ENCODE data around the gene NKD2. TPM values are rescaled to one million over a fixed set of nuclear protein-coding genes. Genes with fewer than 3 reads are reported as not detected.

Gene NKD2
- total RNA-seq, 1 experiment from 2014 or later = 0.21 TPM

DNA sequence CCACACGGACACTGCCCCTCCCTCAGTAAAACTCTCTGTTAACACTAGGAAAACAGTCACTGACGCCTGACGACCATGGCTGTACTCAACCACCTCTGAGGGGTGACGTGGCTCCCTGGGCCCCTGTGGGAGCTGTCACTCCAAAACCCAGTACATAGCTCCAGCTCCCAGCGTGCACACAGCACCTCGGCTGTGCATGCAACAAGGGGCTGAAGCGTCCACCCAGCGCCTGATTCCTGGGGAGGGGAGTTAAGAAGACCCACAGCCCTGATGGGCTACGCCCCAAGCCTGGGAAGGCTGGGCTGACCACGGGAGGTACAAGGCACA lies 66.9 kb downstream of the NKD2 start:
- no peaks in the 10 kb centered on the region for H3K27me3 Mint-ChIP-seq (ENCODE audit: insufficient read depth, unreplicated experiment)
- BruUV-seq (replicated peaks) = no TSS peak
- no peaks in the 10 kb centered on the region for H3K4me1 Mint-ChIP-seq (ENCODE audit: insufficient read depth, unreplicated experiment)
- ChIA-PET POLR2A (no interaction called here), CTCF (no interaction called here)
- H3K9me3 Mint-ChIP-seq (ENCODE audit: unreplicated experiment) = no peaks in the 10 kb centered on the region
- no peak overlapping the region for H3K4me3 Mint-ChIP-seq (ENCODE audit: unreplicated experiment)
- intact Hi-C loops (cut with micrococcal nuclease) = no loop called here
- TF ChIP-seq, protein P1, sequence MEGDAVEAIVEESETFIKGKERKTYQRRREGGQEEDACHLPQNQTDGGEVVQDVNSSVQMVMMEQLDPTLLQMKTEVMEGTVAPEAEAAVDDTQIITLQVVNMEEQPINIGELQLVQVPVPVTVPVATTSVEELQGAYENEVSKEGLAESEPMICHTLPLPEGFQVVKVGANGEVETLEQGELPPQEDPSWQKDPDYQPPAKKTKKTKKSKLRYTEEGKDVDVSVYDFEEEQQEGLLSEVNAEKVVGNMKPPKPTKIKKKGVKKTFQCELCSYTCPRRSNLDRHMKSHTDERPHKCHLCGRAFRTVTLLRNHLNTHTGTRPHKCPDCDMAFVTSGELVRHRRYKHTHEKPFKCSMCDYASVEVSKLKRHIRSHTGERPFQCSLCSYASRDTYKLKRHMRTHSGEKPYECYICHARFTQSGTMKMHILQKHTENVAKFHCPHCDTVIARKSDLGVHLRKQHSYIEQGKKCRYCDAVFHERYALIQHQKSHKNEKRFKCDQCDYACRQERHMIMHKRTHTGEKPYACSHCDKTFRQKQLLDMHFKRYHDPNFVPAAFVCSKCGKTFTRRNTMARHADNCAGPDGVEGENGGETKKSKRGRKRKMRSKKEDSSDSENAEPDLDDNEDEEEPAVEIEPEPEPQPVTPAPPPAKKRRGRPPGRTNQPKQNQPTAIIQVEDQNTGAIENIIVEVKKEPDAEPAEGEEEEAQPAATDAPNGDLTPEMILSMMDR (IDR thresholded peaks at IDR 0.05; ENCODE audit: unreplicated experiment) = no peak
- H3K27ac Mint-ChIP-seq (ENCODE audit: low read depth, unreplicated experiment) = no peak overlapping the region
- H3K36me3 Mint-ChIP-seq (ENCODE audit: insufficient read depth, unreplicated experiment) = peaks cover 6% of the 10 kb centered on the region
- no peak for DNase-seq (ENCODE audit: unreplicated experiment)

DNA sequence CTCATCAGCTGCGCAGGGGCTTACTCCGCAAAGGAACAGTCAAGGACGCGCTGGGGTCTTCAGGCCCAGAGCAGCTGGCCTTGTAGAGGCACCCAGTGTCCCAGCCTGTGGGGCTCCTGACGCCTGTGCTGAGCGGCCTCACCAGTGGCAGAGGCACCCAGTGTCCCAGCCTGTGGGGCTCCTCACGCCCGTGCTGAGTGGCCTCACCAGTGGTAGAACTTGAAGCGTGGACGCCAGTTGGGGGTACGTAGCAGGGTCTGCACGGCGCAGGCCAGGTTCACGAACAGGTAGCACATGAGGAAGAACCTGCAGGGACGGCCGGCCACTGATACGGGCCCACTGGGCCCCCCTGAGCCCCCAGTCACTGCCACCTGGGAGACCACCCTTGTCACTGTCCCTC lies 67.3 kb downstream of the NKD2 start:
- no peak overlapping the region for H3K4me3 Mint-ChIP-seq (ENCODE audit: unreplicated experiment)
- BruUV-seq (replicated peaks) = no TSS peak
- peaks cover 6% of the 10 kb centered on the region for H3K36me3 Mint-ChIP-seq (ENCODE audit: insufficient read depth, unreplicated experiment)
- no peak for DNase-seq (ENCODE audit: unreplicated experiment)
- no peaks in the 10 kb centered on the region for H3K4me1 Mint-ChIP-seq (ENCODE audit: insufficient read depth, unreplicated experiment)
- TF ChIP-seq, protein P1 (IDR thresholded peaks at IDR 0.05; ENCODE audit: unreplicated experiment) = no peak
- ChIA-PET POLR2A (no interaction called here), CTCF (no interaction called here)
- intact Hi-C loops (cut with micrococcal nuclease) = no loop called here
- H3K9me3 Mint-ChIP-seq (ENCODE audit: unreplicated experiment) = no peaks in the 10 kb centered on the region
- H3K27me3 Mint-ChIP-seq (ENCODE audit: insufficient read depth, unreplicated experiment) = no peaks in the 10 kb centered on the region
- H3K27ac Mint-ChIP-seq (ENCODE audit: low read depth, unreplicated experiment) = no peak overlapping the region

DNA sequence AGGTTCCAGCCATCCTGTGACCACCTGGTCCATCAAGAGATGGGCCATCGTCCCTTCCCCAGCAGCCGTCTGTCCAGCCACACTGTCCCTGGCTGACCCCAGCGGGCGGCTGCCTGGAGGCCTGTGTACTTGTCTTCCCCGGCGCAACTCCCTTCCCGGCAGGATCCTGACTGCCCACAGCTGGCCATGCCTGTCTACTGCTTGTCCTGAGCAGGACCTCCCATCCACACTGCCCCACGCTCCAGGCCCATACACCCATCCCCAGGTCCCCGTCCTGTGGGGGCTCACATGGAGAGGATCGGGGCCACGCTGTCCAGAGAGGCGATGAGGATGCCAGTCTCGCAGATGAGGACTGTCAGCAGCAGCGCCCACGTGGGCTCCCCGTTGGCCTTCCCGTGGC lies 67.8 kb downstream of the NKD2 start:
- no TSS peak for BruUV-seq (replicated peaks)
- POLR2A ChIA-PET = no interaction called here

DNA sequence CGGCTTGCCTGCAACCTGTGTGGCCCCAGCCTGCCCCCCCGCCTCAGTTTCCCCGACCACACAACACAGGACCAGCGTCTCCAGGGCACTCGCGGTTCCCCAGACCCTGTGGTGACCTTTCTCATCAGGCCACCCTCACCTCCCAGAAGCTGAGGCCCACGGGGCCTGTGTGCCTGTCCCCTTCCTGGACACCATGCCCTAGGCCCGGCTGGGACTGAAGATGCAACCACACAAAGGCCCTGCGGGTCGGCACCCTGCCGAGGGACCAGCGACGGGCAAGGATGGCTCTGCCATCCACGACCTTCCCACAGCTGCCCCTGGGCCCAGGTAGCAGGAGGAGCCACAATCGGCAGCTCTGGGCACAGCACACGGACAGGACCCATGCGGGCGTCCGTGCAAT lies 68.4 kb downstream of the NKD2 start:
- TF ChIP-seq, protein P1 (IDR thresholded peaks at IDR 0.05; ENCODE audit: unreplicated experiment) = no peak
- Mint-ChIP-seq H3K27ac (ENCODE audit: low read depth, unreplicated experiment) (no peak overlapping the region), H3K9me3 (ENCODE audit: unreplicated experiment) (no peaks in the 10 kb centered on the region), H3K27me3 (ENCODE audit: insufficient read depth, unreplicated experiment) (no peaks in the 10 kb centered on the region), H3K4me3 (ENCODE audit: unreplicated experiment) (no peak overlapping the region), H3K4me1 (ENCODE audit: insufficient read depth, unreplicated experiment) (no peaks in the 10 kb centered on the region), H3K36me3 (ENCODE audit: insufficient read depth, unreplicated experiment) (peaks cover 6% of the 10 kb centered on the region)
- CTCF ChIA-PET = no interaction called here
- intact Hi-C loops (cut with micrococcal nuclease) = no loop called here
- DNase-seq (ENCODE audit: unreplicated experiment) = no peak
- no TSS peak for BruUV-seq (replicated peaks)
- POLR2A ChIA-PET = no interaction called here

More for the DNA sequence above, 67.8 kb downstream of the NKD2 start:
- no peaks in the 10 kb centered on the region for H3K9me3 Mint-ChIP-seq (ENCODE audit: unreplicated experiment)
- H3K27ac Mint-ChIP-seq (ENCODE audit: low read depth, unreplicated experiment) = no peak overlapping the region
- H3K4me3 Mint-ChIP-seq (ENCODE audit: unreplicated experiment) = no peak overlapping the region
- intact Hi-C loops (cut with micrococcal nuclease) = no loop called here
- DNase-seq (ENCODE audit: unreplicated experiment) = no peak
- no peaks in the 10 kb centered on the region for H3K27me3 Mint-ChIP-seq (ENCODE audit: insufficient read depth, unreplicated experiment)
- TF ChIP-seq, protein P1 (IDR thresholded peaks at IDR 0.05; ENCODE audit: unreplicated experiment) = no peak
- H3K36me3 Mint-ChIP-seq (ENCODE audit: insufficient read depth, unreplicated experiment) = peaks cover 6% of the 10 kb centered on the region
- no peaks in the 10 kb centered on the region for H3K4me1 Mint-ChIP-seq (ENCODE audit: insufficient read depth, unreplicated experiment)
- CTCF ChIA-PET = no interaction called here
